Pulmonary artery endothelial cell (primary cell): ENCODE measurements around the gene MYO18B. TPM values are rescaled to one million over a fixed set of nuclear protein-coding genes. Genes with fewer than 3 reads are reported as not detected.

Source experiments
- DNase-seq: peaks from one replicate; pipeline ENCODE4 v3.0.0-alpha.2; 2011; ENCODE audit warnings: low read depth, low spot score
- total RNA-seq: library from RNA; depleted of rRNA; stranded (reverse); fragments of >200 nt; gene quantifications from 2 replicates; pipeline ENCODE4 v1.2.3, GENCODE V29; 2014

MYO18B gene
- total RNA-seq, 1 donor from 2014 or later = not detected

DNA sequence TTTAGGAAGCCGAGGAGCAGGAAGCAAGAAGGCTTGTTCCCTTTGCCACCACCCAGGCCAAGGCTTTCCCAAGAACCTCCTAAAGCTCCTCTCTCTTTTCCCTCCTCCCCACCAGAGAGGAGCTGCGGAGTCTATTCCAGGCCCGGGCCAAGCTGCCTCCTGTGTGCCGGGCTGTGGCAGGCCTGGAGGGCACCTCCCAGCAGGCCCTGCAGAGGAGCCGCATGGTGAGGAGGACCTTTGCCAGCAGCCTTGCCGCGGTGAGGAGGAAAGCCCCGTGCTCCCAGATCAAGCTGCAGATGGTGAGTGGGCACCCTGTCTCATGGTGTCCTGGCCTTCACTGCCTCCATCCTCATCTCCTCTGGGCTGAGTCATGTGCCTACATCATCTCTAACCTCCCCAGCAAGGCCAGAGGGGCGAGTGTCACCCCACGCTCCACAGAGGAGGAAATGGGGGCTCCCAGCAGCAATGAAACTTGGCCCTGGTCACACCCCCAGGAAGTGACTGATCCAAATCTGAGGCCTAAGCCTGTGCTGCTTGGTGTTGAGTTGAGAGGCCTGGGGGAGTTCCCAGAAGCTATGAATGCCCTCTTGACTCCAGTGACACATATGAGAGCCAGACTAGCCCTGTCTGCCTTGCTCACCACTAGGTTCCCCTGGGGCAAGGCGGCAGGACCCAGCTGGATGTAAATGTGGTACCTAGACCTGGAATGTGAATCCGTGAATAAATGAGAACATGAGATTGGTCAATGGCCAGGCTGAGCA, 104.2 kb downstream of the MYO18B start:
- DNase-seq = no peak

GRCh38 chr22:25847451-25847850, 105.5 kb downstream of the MYO18B start:
- DNase-seq = no peak

DNA sequence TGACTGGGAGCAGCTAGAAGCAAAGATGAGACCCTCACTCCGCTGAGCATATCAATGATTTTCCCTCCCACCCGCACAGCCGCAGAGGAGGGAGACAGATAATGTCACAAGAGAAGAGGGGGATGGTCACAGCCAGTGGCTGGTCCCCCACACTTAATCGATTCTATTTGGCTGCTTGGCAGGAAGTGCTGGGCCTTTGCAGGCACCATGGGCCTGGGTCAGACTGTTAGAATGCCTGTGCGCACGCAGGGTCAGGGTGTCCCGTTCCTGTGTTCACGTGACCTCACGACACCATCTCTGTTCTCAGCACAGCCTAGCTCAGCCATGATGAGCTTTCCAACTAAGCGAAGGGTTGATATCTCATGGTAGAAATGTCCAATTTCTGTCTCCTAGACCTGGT, 107.0 kb downstream of the MYO18B start:
- no peak for DNase-seq

- no peak for DNase-seq
Observed at GRCh38 chr22:25849522-25849921, 107.5 kb downstream of the MYO18B start.

DNA sequence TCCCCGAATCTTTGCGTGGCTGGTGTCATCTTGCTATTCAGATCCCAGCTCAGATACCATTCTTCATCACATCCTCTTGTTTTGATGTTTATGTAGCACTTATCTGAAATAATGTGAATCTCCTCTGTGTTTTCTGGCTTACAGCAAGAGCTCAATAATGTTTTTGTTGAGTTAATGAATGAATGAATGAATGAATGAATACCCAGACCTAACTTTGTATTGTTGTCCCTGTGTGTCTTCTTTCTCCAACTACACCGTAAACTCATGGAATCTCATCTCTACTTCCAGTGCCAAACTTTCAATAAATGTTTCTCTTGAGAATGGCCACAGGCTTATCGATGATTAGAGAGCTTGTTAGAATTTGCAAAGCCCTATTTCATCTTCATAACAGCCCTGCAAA, 110.2 kb downstream of the MYO18B start:
- DNase-seq = no peak

- no peak for DNase-seq
Observed at GRCh38 chr22:25853078-25853477, 111.1 kb downstream of the MYO18B start.

GRCh38 chr22:25853501-25854284, 111.7 kb downstream of the MYO18B start:
- DNase-seq = no peak

DNA sequence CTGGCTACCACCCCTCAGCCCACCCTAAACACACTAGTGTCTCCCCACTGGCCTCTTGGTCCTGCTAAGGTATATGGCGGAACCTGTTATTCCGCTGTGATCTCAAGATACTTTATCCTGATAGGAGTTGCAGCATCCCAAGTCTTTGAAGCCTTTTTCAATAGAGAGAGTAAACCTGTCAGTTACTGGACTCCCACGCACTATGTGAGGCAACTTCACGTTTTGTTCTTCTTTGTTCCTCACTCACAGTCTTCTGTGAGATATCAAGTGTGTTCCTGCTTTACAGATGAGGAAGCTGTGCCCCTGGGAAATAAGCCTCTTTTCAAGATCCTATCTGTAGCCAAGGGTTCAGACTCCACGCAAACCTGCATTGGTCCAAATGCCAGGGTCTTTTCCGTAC, 127.8 kb downstream of the MYO18B start:
- no peak for DNase-seq

- DNase-seq = no peak
Observed at GRCh38 chr22:25874327-25874726, 132.3 kb downstream of the MYO18B start.

DNA sequence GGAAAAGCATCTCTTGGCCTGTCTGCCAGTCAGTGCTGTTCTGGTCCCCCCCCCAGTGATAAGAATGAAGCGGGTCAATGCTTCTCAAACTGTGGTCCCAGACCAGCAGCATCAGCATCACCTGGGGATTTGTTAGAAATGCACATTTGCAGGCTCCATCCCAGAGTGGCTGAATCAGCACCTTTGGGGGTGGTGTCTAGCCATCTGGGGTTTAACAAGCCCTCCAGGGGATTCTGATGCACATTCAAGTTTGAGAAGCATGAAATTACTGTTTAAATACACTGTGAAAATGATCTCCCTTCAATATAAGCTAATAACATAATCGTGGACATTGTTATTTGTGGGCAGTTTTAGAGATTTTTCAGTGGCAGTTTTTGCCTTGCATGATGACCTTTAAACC, 133.5 kb downstream of the MYO18B start:
- no peak for DNase-seq

DNA sequence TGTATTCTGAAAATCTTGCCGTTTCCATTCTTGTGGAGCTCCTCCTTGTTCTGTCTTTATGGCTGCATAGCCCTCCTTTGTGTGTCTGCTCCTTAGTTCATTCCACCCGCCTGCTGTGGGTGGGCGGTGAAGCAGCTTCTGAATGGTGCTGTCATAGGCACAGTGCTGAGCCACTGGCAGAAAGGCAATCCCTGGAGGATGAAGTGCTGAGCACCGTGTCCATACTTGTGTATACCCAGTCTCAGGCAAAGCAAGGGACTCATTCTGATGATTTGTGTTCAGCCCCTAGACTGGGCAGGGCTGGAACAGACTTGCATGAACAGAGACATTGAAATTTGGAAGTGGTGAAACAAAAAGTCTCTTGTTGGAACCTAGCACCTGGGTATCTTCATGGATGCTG, 134.9 kb downstream of the MYO18B start:
- no peak for DNase-seq

- no peak for DNase-seq
Observed at GRCh38 chr22:25878933-25879332, 136.9 kb downstream of the MYO18B start.

DNA sequence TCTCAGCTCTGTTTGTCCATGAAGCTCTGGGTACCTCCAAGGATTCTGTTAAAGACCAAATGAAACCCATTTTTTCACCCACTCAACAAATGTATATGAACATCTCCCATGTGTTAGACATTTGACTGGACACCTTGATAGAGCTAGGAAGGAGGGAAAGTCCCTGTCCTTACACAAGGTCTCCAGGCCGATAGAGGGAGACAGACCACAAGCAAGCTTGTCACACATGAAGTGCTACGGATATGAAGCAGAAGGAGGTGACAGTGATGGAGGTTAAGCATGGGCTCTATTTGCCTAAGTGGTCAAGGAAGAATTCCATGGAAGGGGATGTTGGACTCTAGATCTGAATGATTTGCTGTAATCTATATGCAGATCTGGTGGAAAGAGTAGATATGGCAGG, 138.5 kb downstream of the MYO18B start:
- no peak for DNase-seq

- no peak for DNase-seq
Observed at GRCh38 chr22:25881210-25881755, 139.3 kb downstream of the MYO18B start.

DNA sequence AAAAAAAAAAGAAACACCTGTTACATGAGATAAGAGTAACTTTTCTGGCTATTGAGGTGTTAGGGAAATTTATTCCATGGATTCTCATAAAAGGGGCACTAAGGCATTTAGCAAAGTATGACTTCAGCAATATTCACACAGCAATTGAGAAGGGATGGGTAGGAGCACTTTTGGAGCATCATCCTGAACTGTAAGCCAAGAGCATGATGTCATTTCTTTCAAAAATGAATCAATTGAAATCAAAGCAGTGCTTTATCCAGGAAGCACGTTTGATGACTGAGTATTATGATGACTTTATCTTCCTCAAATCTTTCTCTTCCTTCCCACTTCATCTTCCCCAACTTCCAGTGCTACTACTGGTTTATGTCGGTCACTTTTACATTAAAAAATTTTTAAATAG, 140.4 kb downstream of the MYO18B start:
- no peak for DNase-seq

DNA sequence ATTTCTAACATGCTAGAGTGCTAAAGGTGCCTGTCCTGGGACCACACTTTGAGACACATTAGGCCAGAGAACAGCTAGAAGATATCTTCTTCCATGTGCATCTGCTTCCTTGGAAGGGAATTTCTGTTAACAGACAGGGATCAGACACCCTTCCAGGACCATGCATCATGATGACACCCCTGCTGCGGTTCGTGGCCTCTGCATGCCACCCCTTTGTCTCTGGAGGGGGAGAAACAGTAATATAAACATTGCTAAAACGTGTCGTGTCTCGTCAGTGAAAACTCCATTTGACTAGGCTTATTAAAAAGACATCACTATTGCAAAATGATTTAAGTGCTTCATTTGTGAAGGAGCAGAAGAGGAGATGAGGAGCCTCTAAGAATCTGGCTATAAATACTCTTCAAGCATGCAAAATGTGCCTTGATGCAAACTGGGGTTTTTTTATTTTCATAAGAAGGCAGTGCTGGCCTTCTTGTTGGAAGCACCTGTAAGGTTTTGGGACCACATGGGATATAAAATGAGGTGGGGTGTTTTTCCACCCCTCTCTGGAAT, 141.6 kb downstream of the MYO18B start:
- no peak for DNase-seq

DNA sequence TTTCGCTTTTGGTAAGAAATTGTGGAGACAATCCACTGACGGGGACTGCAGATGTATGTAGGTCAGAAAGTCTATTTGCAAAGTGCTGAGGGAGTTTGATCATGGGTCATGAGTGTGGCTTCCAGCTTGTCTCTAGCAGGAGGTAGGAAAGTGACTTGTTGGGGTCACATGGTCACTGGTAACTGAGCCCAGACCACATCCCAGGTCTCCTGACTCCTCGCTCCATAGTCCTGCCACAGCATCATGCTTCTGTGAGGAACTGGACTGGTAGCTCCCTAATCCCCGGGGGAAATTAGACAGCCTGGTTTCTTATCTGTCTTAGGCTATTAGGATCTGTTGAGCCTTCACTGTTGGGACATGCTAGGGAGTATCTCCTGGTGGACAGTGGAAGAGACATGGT, 142.1 kb downstream of the MYO18B start:
- no peak for DNase-seq

- no peak for DNase-seq
Observed at GRCh38 chr22:25888399-25889054, 146.5 kb downstream of the MYO18B start.

DNA sequence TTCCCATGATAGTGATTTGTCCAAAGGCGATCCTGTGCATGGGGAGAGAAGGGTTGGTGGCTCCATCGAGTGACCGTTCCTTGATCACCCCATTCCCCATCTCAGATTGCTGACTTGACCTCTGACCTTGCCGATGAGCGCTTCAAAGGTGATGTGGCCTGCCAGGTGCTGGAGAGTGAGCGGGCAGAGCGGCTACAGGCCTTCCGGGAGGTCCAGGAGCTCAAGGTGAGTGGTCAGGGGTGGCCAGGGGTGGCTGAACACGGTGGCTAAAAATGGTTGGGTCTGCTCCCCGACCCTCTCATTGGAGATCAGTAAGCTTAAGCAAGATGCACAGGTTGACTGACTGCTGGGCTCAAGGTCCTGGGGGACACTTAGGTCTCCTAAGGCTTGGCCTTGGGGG, 148.7 kb downstream of the MYO18B start:
- no peak for DNase-seq

- DNase-seq = no peak
Observed at GRCh38 chr22:25892678-25893077, 150.7 kb downstream of the MYO18B start.

DNA sequence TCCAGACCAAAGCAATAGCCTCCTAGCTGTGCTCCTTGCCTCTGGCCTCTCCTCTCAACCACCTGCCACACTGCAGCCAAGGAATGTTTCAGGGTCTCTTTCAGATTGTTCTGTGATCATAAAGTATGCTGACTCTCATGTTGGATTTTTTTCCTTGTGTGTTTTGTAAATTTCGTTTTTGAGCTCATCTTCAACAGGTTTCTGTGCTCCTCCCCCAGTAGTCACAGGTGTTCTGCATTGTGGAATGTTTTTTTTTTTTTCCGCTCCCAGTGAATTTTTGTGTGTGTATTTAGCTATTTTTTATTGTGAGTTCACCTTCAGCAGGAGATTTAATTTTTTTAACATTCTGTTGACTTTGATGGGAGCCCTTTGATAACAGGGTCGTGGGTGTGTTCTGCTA, 153.7 kb downstream of the MYO18B start:
- DNase-seq = no peak

- no peak for DNase-seq
Observed at GRCh38 chr22:25896098-25896497, 154.1 kb downstream of the MYO18B start.
